GM12878 (cell line): ENCODE results near the gene OTOG. TPM values are rescaled to one million over a fixed set of nuclear protein-coding genes. Genes with fewer than 3 reads are reported as not detected.

ENCODE experiments used
- ATAC-seq: fragments of 200-7000 bp; cut with Tn5 transposase; 3 replicates; pipeline ENCODE4 v1.9.1; 2020; ENCODE audit warnings: mild to moderate bottlenecking, moderate library complexity
- BruUV-seq: library from RNA; stranded (reverse); fragments of 400-500 nt; replicated peaks from 2 replicates; lab custom pipeline; 2021; lab: Mats Ljungman, UMichigan
- CTCF ChIA-PET: fragments of 300-600 bp; sonication (Branson Sonifier 250); formaldehyde crosslinking; extraction: SDS; loops from one replicate; lab custom pipeline; 2021; ENCODE audit warnings: inconsistent platforms; lab: Yijun Ruan, JAX
- POLR2A ChIA-PET: fragments of 350-600 bp; formaldehyde crosslinking; extraction: SDS; loops from one replicate; lab custom pipeline; 2021; ENCODE audit warnings: inconsistent platforms; lab: Charles Lee
- RAD21 ChIA-PET: fragments of 300-600 bp; sonication (Branson Sonifier 250); formaldehyde crosslinking; loops from one replicate; lab custom pipeline; 2023; ENCODE audit warnings: antibody characterized with exemption; ENCODE audit not compliant: unreplicated experiment; lab: Charles Lee
- SMC1A ChIA-PET: fragments of 300-600 bp; sonication (Branson Sonifier 250); formaldehyde crosslinking; loops from one replicate; lab custom pipeline; 2023; ENCODE audit not compliant: unreplicated experiment, uncharacterized antibody; lab: Charles Lee
- DNase-seq: peaks from one replicate; pipeline ENCODE4 v3.0.0-alpha.2; 2011; ENCODE audit warnings: low read depth, low spot score
- FAIRE-seq: peaks from 3 replicates; lab custom pipeline; 2011; peaks lifted over from hg19 to GRCh38; lab: Jason Lieb, UNC
- H2AFZ ChIP-seq: 2 replicates; pipeline ENCODE4 v1.6.0; 2011; ENCODE audit warnings: low read depth, low read length, control low read depth; ENCODE audit not compliant: control insufficient read depth
- H3K27ac ChIP-seq: 2 replicates; pipeline ENCODE4 v1.5.1; 2011; ENCODE audit warnings: control low read depth; ENCODE audit not compliant: control insufficient read depth, insufficient read depth
- H3K27me3 ChIP-seq, 2 experiments: replicated peaks in 1 of 2; 2 replicates each; pipeline versions ENCODE4 v1.6.0 to v1.6.1; 2011; ENCODE audit warnings: low read length in 1 of 2; ENCODE audit not compliant: control insufficient read depth in 2 of 2, insufficient read depth in 2 of 2
- H3K36me3 ChIP-seq, 2 experiments: 2 replicates each; pipeline ENCODE4 v1.5.1; 2011; ENCODE audit warnings: low read length in 1 of 2; ENCODE audit not compliant: control insufficient read depth in 2 of 2, insufficient read depth in 2 of 2
- H3K4me1 ChIP-seq: 2 replicates; pipeline ENCODE4 v1.6.1; 2011; ENCODE audit warnings: mild to moderate bottlenecking, low read length, moderate library complexity, mixed read lengths; ENCODE audit not compliant: control insufficient read depth, insufficient read depth
- H3K4me2 ChIP-seq: 2 replicates; pipeline ENCODE4 v1.6.0; 2011; ENCODE audit warnings: control low read depth; ENCODE audit not compliant: control insufficient read depth, insufficient read depth
- H3K4me3 ChIP-seq: fragments of 200-600 bp; sonication (generic); 2 replicates; pipeline ENCODE4 v1.5.1; 2016
- H3K79me2 ChIP-seq: 2 replicates; pipeline ENCODE4 v1.6.0; 2011; ENCODE audit warnings: low read length; ENCODE audit not compliant: control insufficient read depth, insufficient read depth
- H3K9ac ChIP-seq: 2 replicates; pipeline ENCODE4 v1.8.0; 2011; ENCODE audit warnings: low read length, control low read depth, mixed read lengths; ENCODE audit not compliant: control insufficient read depth, insufficient read depth
- H3K9me3 ChIP-seq: replicated peaks from 3 replicates; pipeline ENCODE4 v1.5.1; 2011; ENCODE audit warnings: mild to moderate bottlenecking, low read length; ENCODE audit not compliant: control insufficient read depth, insufficient read depth
- H4K20me1 ChIP-seq: 2 replicates; pipeline ENCODE4 v1.6.0; 2011; ENCODE audit not compliant: control insufficient read depth, insufficient read depth
- CHD1 ChIP-seq: IDR thresholded peaks from 2 replicates; pipeline ENCODE4 v1.6.1; 2012; ENCODE audit warnings: low read depth, low read length, improper control_type of control experiment
- ETV6 ChIP-seq, 2 experiments: fragments of 450-650 bp in 1 of 2; IDR thresholded peaks in 1 of 2; conservative IDR thresholded peaks in 1 of 2; 2 replicates each; pipeline ENCODE4 v1.6.1; 2014; ENCODE audit warnings: antibody characterized with exemption in 1 of 2, borderline replicate concordance in 1 of 2, low read depth in 1 of 2, mild to moderate bottlenecking in 1 of 2, moderate library complexity in 1 of 2
- MTA2 ChIP-seq: fragments of 450-650 bp; IDR thresholded peaks from 2 replicates; pipeline ENCODE4 v1.6.1; 2016; ENCODE audit warnings: low read depth, mild to moderate bottlenecking, moderate library complexity
- NR2C2 ChIP-seq: IDR thresholded peaks from 2 replicates; pipeline ENCODE4 v1.6.1; 2011; ENCODE audit warnings: borderline replicate concordance, low read depth; ENCODE audit not compliant: control insufficient read depth, insufficient read length
- NRF1 ChIP-seq: conservative IDR thresholded peaks from 2 replicates; pipeline ENCODE4 v1.6.1; 2011; ENCODE audit warnings: mild to moderate bottlenecking, low read depth, low read length, improper control_type of control experiment
- ZNF24 ChIP-seq: fragments of 450-650 bp; IDR thresholded peaks from 2 replicates; pipeline ENCODE4 v1.6.1; 2017; ENCODE audit warnings: antibody characterized with exemption, mild to moderate bottlenecking
- WGBS: methylation state at CpG from one replicate; pipeline ENCODE4 v1.1.6; 2016; ENCODE audit warnings: low lambda C conversion rate; ENCODE audit not compliant: insufficient replicate concordance, insufficient coverage; ENCODE audit errors: missing lambda C conversion rate; 5-methylcytosine and 5-hydroxymethylcytosine counted together
- in situ Hi-C: fragments of 300-500 bp; cut with MboI; formaldehyde crosslinking; loops from 9 replicates; pipeline ENCODE4 v1.14.3; 2018; ENCODE audit warnings: mixed read lengths
- intact Hi-C: fragments of 100-400 bp; cut with micrococcal nuclease; formaldehyde crosslinking; loops from one replicate; pipeline ENCODE4 v1.14.2; 2022; ENCODE audit not compliant: unreplicated experiment
- polyA plus RNA-seq, 11 experiments: library from polyadenylated mRNA; depleted of rRNA in 4 of 11; unstranded in 6 of 11; stranded (reverse) in 5 of 11; fragments of >200 nt; fragmentation: Nextera tagmentation in 4 of 11; fragmentation: Illumina TruSeq in 1 of 11; extraction: Ambion mirVana in 4 of 11; extraction: Trizol in 1 of 11; gene quantifications; 1 replicate in 1 of 11; 2 replicates in 10 of 11; pipeline versions ENCODE4 v1.2.1 to v1.2.3, GENCODE V29; 2011 to 2016; ENCODE audit warnings: inconsistent platforms in 2 of 11, missing spikeins in 2 of 11, low read depth in 1 of 11
- total RNA-seq, 4 experiments: library from RNA; depleted of rRNA in 3 of 4; stranded (reverse); fragments of >200 nt in 3 of 4; fragmentation: Illumina TruSeq in 1 of 4; extraction: Trizol in 1 of 4; gene quantifications; 2 replicates each; pipeline versions ENCODE4 v1.2.1 to v1.2.3, GENCODE V29; 2013 to 2021
- TF ChIP-seq, protein P1 (sequence below): fragments of 450-650 bp; IDR thresholded peaks from 2 replicates; pipeline ENCODE4 v1.6.1; 2017; ENCODE audit warnings: mild to moderate bottlenecking, moderate library complexity
- TF ChIP-seq, protein P2 (sequence below): IDR thresholded peaks from 2 replicates; pipeline ENCODE4 v1.6.1; 2011; ENCODE audit warnings: borderline replicate concordance, low read depth, mild to moderate bottlenecking, moderate library complexity, low read length; ENCODE audit not compliant: insufficient read depth, poor library complexity, severe bottlenecking

OTOG gene
- total and polyA plus RNA-seq, 10 of the 15 experiments (the other 5 are each of a cell fraction or from before 2014, with no cell fraction given) = not detected

DNA sequence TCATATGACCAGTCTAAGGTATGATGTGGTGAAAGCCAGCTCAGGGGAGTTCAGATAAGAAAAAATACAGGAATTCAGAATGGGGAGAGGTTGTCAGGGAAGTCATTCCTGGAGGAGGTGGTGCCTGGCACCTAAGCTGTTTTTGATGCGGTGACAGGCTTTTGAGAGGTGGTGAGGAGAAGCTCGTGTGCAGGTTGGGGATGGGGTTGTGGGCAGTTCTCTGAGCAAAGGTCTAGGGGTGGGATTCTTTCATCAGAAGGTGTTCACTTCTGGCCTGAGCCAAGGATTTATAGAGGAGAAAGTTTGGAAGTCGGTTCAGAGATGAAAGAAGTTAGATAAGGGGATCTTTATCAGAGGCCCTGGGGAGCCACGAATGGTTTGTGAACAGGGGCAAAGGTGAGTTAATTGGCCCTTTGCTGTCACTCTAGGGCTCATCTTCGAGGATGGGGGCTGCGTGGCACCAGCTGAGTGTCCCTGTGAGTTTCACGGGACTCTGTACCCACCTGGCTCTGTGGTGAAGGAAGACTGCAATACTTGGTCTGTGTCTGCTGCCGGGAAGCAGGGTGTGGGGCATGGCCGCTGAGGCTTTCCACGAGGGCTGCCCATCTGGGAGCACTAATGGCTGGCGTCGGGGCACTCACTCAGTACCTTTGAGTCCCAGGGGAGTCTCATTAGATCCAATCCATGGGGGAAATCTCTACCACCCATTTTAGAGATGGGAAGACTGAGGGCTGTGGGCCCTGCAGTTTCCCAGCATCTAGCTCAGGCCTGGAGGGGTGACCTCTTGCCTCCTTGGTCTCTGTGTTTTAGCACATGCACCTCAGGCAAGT is 13.4 kb downstream of the OTOG start (continued):
- TF ChIP-seq, protein P1, sequence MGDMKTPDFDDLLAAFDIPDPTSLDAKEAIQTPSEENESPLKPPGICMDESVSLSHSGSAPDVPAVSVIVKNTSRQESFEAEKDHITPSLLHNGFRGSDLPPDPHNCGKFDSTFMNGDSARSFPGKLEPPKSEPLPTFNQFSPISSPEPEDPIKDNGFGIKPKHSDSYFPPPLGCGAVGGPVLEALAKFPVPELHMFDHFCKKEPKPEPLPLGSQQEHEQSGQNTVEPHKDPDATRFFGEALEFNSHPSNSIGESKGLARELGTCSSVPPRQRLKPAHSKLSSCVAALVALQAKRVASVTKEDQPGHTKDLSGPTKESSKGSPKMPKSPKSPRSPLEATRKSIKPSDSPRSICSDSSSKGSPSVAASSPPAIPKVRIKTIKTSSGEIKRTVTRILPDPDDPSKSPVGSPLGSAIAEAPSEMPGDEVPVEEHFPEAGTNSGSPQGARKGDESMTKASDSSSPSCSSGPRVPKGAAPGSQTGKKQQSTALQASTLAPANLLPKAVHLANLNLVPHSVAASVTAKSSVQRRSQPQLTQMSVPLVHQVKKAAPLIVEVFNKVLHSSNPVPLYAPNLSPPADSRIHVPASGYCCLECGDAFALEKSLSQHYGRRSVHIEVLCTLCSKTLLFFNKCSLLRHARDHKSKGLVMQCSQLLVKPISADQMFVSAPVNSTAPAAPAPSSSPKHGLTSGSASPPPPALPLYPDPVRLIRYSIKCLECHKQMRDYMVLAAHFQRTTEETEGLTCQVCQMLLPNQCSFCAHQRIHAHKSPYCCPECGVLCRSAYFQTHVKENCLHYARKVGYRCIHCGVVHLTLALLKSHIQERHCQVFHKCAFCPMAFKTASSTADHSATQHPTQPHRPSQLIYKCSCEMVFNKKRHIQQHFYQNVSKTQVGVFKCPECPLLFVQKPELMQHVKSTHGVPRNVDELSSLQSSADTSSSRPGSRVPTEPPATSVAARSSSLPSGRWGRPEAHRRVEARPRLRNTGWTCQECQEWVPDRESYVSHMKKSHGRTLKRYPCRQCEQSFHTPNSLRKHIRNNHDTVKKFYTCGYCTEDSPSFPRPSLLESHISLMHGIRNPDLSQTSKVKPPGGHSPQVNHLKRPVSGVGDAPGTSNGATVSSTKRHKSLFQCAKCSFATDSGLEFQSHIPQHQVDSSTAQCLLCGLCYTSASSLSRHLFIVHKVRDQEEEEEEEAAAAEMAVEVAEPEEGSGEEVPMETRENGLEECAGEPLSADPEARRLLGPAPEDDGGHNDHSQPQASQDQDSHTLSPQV = no peak
- no peak for TF ChIP-seq NRF1
- TF ChIP-seq ZNF24 = no peak
- no peak for TF ChIP-seq ETV6 (conservative IDR thresholded peaks at IDR 0.05 in 1 of 2, IDR thresholded peaks at IDR 0.05 in 1 of 2; ENCODE audit: borderline replicate concordance in 1 of 2, low read depth in 1 of 2)
- no peak for TF ChIP-seq CHD1
- no peak for TF ChIP-seq NR2C2
- no peak for TF ChIP-seq MTA2

DNA sequence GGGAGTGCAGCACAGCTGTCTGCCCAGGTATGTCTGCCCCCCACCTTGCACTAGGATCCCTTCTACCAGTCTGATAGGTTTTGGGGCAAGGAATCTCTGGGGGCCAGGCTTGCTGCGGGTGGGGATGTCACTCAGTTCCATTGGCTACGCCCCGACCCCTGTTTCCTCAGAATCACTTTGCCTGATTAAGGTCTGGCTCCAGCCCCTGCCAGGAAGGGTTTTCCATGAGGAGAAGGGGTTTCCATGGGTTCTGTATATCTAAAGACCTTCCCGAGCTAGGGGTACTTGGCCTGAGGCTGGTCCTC is 14.0 kb downstream of the OTOG start:
- DNase-seq (no peak), ATAC-seq (no peak), FAIRE-seq (no peak)
- BruUV-seq = no TSS peak
- SMC1A ChIA-PET = no interaction called here
- H3K9me3 ChIP-seq = no peaks in the 10 kb centered on the region
- no peak overlapping the region for H3K4me3 ChIP-seq
- RAD21 ChIA-PET = no interaction called here
- H3K4me1 ChIP-seq = no peaks in the 10 kb centered on the region
- no peaks in the 10 kb centered on the region for H3K36me3 ChIP-seq
- H3K27ac ChIP-seq = no peak overlapping the region
- no peak overlapping the region for H2AFZ ChIP-seq
- H4K20me1 ChIP-seq = no peaks in the 10 kb centered on the region
- WGBS = 41% methylated on average over 4 of the region's 4 CpGs
- H3K27me3 ChIP-seq = peaks cover 0 to 1% of the 10 kb centered on the region in 2 experiments; a peak in 1 of 4 replicates
- in situ Hi-C loops (no loop called here), intact Hi-C loops (no loop called here)
- TF ChIP-seq, protein P2, sequence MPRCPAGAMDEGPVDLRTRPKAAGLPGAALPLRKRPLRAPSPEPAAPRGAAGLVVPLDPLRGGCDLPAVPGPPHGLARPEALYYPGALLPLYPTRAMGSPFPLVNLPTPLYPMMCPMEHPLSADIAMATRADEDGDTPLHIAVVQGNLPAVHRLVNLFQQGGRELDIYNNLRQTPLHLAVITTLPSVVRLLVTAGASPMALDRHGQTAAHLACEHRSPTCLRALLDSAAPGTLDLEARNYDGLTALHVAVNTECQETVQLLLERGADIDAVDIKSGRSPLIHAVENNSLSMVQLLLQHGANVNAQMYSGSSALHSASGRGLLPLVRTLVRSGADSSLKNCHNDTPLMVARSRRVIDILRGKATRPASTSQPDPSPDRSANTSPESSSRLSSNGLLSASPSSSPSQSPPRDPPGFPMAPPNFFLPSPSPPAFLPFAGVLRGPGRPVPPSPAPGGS = no peak
- no peak overlapping the region for H3K4me2 ChIP-seq
- CTCF ChIA-PET = no interaction called here
- no peak overlapping the region for H3K9ac ChIP-seq
- POLR2A ChIA-PET = no interaction called here
- no peaks in the 10 kb centered on the region for H3K79me2 ChIP-seq
